GM21423 (cell line): ENCODE data around the gene IGSF3.
A peak's percentile ranks its signal among the peaks of the same experiment; 100 is the strongest.

Experiments
- ATAC-seq: cut with Tn5 transposase; IDR thresholded peaks from one replicate; pipeline ENCODE4 v1.9.1; 2021; ENCODE audit warnings: mild to moderate bottlenecking, moderate library complexity; ENCODE audit not compliant: unreplicated experiment

Gene IGSF3

DNA sequence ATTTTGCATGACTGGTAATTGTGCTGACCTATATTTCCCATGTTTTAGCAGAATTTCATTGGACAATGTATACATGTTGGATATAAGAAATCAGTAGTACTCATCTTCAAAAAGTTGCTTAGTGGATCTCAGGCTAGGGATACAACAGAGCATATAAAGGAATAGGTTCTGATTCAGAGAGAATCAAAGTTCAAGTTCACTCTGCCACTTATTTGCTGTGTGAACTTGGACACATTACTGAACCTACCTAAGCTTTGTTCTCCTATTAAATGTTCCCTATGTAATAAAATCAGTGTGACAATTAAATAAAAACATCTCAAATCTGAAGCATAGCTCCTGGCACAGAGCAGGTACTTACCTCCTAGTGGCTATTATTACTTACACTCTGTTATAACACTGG, 106.0 kb downstream of the IGSF3 start:
- ATAC-seq = no peak

DNA sequence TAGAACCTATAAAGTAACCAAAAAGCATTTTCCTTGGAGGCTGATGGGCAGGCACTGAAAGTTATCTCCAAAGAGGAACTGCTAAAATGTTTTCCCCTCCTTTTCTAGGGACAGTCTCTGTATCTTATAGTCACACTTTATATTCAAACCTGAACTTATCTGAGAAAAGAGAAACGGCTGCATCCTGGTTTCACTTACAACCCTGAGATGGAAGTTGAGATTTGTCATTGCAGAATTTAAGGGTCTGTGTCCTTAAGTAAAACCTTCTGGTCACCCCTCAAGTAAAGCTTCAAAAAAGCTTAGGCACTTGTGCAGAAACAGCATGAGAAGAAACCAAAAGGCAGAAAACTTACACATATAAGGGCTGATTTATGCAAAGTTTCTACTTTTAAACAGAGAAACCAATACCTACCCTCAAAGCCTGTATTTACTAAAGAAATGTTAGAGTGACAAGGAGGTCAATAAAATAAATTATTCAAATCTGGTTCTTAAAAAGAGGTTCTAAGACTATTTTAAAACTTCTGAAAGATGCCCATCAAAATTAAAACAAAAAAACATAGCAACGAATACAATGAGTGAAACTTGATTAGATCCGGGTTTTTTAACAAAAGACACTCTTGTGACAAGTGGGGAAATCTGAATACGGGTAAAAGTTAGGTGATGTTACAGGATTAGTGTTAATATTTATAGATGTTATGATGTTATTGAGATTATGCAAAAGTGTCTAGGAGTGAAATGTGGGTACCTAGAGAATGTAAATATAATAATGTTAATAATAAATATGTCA, 106.6 kb downstream of the IGSF3 start:
- ATAC-seq = no peak

DNA sequence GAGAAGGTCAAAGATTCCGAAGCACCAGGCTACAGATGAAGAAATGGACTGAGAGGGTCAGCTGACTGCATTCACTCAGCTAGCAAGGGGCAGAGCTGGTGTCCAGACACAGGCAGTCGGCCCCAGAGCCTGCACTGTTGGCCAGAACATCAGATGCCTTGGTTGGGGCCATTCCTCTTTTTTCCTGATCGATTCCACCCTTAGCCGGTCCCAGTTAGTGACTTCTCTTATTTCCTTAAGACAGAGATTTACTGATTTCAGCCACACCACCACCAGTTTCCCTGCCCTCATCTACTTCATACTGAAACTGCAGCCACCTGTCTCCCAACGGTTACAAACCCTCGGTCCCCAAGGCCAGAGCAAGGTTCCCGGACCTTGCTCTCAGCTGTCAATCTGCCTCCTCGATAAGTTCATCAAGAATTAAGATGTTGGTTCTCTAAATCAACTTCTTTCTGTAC, 108.2 kb downstream of the IGSF3 start:
- ATAC-seq = peak; percentile 37

DNA sequence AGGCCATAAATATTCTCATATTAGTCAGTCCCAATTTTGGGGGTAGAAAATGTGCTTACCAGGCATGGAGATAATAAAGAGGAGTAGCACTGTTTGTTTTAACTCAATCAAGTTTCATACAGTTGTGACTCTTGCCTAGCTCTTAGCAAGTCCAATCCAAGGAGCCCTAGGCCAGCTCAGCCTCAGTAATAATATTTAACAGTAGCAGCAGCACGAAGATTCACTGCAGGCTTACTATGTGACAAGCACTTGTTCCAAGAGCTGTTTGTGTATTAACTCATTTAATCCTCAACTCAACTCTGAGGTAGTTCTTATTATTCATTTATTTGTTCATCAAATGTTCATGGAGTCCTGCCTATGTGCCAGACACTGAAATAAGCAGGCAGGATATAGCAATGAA, 109.0 kb downstream of the IGSF3 start:
- ATAC-seq = no peak

DNA sequence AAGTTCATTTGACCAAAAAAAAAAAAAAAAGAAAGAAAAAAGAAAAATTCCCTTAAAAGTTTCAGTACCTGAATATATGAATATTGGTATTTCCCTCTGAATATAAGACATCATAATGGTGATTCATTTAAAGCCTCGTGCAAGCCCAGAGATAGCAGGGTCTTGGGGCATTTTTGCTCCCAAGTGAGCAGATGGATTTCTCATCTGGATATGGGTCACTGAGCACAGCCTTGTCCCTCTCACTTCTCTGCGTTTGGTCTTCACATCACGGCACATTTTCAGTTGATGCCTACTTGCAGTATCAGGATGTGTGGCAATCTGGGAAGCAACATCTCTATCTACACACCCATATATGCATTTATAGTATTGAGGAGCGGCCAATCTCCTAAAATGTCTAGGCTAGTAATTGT, 109.4 kb downstream of the IGSF3 start:
- peak; percentile 30 for ATAC-seq

DNA sequence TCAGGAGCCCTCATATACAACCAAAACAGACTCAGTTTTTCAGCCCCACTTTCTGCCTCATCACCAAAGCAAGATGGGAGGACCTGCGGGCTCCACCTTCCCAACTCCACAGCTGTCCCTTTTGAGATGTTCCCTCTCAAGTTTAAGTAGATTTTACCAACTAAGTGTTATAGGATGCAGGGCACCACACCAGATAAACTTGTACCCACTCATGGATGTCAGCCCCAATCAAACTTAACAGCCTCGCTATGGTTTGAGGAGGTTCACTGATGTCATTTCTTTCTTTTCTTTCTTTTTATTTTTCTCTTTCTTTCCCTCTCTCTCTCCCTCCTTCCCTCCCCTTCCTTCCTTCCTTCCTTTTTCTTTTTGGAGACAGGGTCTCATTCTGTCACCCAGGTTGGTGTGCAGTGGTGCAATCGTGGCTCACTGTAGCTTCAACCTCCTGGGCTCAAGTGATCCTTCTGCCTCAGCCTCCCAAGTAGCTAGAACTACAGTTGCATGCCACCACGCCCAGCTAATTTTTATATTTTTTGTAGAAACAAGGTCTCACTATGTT, 110.1 kb downstream of the IGSF3 start:
- no peak for ATAC-seq

DNA sequence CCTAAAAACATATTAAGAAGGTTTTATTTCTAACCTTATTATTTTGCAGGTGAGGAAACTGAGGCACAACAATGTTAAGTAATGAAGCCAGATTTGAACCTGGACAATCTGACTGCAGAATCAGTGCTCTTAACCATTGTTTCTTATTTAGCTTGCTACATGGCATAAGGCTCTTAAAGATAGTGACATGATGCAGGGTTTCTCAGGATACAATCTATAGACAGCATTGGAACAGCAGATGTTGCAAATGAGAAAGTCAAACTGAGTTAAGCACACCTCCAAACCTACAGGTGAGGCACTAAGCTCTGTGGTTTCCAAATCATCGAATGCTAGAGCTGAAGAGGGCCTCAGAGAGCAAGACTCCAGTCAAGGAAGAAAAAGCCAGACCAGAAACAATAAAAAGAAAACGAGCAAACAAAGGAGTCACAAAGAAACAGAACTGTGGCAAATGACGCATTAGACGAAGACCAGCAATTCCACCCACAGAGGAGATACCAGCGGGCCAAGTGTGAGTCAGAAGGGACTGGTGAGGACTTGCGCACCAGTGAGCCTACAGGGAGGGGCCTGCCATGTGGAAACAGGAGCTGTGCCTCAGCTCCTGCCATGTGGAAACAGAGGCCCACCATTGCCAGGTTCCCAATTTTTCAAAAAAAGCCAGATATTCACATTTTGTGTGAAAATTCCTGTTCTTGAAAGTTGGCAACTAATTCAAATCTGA, 111.1 kb downstream of the IGSF3 start:
- ATAC-seq = peak; percentile 59

DNA sequence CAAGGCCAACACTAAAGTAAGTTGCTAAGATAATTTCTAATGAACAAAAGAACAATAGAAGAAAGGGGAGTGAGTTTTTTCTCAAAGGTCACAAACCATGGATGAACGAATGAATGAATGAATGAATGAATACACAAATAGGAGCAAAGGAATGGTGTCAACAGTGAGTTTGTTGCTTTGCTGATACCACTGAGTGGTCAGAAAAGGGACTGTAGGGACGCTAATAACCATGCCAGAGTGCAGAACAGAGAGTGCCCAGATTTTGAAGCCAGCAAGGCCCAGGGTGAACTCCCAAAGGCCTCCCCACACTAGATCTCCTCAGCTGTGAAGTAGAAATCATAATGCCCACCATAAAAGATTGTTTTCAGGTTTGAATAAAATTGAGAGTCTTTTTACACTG, 112.6 kb downstream of the IGSF3 start:
- ATAC-seq = no peak

DNA sequence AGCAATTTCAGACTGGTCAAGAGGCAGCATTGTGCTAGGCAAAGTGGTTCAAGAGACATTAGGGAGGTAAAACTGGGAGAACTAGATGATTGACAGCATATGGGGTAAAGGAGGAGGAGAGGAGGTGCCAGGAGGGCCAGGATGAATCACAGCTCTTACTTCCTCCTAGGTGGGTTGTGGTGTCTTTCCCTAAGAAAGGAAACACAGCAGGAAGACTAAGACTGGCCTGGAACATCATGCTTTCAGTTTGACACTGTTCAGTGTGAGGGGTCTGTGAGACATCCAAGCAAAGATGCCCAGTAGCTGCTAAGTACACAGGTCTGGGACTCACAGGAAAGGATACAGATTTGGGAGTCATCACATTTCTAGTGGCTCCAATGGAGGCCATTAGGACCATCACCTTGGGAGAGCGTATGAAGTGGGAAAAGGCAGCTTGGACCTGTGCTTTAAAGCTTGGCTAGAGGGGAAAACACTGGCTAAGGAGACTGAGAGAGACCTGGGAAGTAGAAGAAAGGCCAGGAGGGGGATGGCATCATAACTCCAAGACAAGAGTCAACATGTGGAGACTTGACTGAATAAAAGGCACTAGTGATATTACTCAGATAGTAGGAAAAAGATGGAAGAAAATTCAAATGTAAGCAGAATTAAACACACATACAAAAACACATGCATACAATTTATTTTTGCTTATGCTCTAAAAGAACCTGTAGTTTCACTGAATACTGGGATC, 114.0 kb downstream of the IGSF3 start:
- ATAC-seq = no peak

DNA sequence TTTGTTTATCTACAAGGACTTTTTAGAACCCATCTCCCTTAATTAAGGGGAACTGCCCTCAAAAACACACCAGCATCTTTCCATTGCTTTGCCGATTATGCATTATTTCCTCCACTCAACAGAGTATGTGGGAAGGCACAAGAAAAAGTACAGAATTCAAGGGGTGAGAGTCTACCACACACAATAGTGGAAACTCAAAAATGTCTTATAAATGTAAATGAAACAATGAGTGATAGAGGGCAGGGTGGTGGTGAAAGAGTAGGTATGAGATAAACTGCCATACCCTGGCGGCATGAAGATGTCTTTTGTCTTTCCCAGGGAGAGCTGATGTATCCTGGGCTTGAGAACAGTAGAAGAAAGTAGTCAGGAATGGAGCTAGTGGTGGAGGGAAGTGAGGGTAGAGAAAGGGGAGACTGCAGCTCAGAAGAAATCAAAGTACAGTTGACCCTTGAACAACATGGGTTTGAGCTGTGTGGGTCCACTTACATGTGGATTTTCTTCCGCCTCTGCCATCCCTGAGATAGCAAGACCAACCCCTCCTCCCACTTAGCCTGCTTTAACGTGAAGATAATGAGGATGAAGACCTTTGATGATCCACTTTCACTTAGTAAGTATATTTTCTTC, 121.1 kb downstream of the IGSF3 start:
- no peak for ATAC-seq

DNA sequence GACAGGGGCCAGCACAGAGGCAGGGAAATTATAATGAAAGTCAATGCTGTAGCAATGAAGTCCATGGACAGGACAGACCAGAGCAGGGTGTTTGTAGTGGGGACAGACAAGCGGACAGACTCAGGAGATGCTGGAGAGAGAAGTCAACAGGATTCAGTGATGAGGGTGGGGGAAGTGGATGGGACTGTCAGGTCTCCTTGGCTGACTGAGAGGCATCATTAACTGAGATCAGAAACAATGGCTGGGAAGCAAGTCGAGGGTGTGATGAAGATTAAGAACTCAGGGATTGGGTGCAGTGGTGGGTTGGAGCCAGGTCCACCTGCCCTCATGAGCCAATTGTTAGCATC, 122.2 kb downstream of the IGSF3 start:
- peak; percentile 16 for ATAC-seq

DNA sequence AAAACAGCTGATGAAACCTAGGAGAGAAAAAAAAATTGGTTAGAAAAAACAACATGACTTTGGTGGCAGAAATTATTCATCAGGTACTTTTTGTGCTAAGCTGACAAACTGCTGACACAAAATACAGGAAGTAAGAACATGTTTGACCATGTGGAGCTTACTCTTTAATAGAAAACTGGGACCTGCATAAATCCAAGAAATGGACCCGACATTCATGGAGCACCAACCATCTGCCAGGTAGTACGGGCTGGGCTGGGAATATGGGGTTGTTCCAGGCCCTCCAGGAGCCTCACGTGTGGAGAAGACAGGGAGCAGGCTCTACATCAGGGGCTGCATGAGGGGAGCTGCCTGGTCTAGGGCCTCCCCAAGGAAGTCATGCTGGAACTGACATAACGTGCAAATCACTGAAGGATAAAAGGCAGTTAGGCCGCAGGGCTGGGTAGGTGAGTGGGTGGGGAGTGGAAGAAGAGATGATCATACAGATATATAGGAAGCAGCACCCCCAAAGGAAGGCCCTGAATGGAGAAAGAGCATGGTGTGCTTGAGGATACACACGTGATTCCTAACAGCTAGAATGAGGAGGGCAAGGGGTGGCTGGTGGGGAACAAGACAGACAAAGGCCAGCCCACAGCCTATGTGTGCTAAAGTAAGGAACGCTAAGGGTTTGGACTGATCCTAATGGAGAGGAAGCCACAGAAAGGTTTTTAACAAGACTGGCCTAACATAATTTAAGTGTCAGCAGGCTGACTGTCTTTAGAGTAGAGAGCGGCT, 122.8 kb downstream of the IGSF3 start:
- peak; percentile 58 for ATAC-seq

DNA sequence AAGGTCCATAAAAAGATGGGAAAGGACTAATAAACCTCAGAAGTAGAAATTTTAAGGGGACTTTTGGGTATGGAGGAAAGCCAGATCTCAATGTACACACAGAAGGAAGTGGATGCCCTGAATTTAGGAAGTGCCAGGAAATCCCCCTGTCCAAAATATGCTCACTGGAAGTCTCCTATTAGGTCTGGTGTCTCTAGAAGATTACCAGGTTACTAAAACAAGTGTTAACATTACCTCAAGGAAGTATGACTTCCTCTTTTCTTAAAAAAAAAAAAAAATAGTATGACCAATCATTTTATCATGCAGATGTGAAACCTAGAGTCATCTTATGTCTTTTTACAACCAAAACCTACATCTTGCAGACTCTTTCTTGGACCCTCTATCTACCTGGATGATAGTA, 127.4 kb downstream of the IGSF3 start:
- peak; percentile 47 for ATAC-seq

DNA sequence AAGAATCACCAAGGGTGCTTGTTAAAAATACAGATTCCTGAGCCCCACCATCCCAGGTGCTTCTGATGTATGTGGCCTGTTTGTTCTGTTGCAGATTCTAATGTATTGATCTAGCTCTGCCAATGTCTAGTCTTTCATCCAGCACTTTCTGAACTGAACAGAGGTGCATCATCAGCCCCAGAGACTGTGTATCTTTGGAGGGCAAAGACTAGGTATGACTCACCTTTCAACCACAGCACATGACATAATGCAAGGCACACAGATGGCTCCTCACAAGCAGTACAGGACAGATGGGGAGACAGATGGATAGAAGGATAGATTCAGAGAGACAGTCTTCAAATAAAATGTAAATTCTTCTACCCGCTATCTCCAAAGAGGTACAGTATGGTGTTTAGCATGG, 129.0 kb downstream of the IGSF3 start:
- peak; percentile 70 for ATAC-seq

DNA sequence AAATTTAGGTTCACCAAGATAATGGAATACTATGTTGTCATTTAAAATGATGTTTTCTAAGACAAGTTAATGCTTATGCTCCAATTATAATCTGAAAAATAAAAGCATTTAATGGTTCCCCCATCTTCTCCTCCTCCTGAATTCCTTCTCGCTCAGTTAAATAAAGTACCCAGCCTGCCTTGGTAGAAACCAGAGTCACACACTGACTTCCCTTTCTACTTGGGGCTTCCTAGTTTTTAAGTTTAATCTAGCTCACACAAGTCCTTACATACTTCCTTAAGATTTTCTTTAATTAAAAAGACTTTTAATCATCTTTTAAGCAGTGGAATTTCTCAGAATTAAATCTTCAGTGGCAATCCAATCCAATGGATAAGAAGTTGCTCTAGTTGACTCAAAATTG, 129.6 kb downstream of the IGSF3 start:
- no peak for ATAC-seq

DNA sequence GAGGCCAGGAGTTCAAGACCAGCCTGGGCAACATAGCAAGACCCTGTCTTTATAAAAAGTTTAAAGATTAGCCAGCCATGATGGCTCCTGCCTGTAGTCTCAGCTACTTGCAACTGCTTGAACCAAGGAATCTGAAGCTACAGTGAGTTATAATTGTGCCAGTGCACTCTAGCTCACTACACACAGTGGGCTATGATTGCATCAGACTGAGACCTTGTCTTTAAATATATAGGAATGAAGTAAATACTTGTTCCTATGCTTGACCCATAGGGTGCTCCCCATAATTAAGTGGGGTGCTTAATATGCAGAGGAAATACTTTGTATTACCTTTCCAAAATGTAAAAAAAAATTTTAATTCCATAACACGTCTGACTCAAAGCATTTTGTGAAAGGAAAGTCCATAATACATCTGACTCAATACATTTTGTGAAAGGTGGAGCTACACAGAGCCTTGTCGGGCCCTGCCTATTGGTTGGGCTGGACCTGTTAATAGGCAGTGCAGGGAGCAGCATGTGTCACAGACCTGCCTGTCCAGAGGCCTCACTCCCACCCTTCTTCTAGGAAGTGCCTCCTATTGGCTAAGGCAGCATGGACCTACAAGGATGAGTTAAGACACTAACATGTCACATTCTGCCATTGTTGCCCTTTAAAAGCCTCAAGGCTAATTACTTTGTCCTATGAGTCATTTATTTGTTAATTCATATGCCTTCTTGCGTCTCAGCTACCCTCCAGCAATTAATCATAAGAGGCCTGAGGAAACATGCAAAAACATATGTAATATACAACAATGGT, 130.3 kb downstream of the IGSF3 start:
- no peak for ATAC-seq

DNA sequence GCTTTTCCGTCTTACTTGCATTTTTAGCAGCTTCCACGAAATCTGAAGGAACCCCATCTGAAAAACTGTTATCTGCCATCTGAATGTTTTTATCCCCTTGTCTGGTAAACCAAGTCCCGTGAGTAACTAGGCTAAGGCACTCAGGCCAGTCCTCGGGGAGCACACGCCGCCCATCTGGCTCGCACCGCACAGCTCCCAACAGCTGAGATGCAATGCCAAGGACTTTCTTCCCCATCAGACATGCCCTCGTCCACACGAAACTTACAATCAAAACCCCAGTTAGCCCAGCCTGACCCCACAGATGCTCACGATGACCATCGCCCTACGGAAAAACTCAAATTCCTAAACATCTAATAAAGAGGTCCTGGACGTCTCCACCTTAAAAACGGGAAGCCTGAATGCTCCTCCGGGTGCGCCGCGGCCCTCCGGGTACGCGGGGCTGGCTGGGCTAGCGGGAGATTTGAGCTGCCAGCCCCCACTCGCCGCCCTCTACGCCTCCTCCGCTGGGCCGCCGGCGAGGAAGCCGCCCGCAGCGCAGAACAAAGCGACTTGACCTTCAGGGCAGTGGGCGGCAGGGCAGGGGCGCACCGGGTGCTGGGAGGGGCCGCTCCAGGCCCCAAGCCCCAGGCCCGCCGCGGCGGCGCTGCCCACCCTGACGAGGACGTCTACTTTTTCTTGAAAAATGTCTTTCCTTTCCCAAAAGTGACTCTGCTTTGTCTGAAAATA, 133.4 kb downstream of the IGSF3 start:
- ATAC-seq = no peak

DNA sequence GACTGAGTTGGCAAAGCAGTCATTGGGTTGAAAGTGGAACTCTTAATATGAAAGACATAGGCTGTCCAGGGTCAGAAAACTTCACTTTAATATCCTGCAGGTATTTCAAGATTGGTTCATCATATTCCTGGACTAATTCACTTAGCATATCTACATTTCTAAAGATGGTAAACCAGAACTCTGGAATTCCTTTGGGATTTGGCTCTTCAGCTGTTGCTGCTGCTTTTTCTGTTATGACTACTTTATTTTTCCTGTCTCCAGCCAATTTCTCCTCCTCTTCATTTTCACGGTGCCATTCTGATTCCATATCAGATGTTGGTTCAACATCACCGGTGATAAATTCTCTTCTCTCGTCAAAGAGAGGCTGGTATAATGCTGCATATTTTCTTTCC, 134.1 kb downstream of the IGSF3 start:
- ATAC-seq = no peak
